Brain pericyte (primary cell): ENCODE measurements around the gene TMEM125.

Source experiments
- DNase-seq: peaks from one replicate; pipeline ENCODE4 v3.0.0-alpha.2; 2012; ENCODE audit warnings: low read depth, low spot score

Gene TMEM125

DNA sequence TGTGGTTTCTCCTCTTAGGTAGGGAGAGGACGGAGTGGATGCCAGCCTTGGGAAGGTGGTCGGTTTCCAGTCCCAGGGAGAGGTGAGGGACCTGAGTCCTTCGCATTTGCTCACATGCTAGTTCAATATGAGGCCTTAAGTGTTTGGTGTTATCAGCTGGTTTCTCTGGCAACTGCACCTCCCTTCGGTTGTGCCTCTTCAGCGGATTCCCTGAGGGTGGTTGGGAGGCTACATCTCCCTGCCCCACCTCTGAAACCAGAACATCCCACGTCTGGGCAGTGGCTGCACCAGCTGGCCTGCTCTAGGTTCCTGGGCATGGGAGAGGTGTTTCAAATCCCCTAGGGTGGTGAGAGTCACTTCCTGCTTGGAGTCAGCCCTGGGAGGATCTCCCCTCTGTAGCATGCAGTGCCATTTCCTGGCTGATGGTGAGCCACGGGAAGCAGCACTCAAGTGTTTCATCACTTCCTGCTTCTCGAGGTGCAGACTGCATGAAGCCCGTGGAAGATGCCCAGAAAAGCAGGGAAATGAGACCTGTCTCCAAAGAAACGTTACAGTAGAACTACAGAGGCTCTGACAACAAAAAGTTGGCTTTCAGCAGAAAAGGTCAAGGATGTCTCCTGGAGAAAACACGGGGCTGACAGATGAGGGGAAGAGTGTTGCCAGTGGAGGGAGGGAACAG lies 4.5 kb downstream of the TMEM125 start:
- no peak for DNase-seq

DNA sequence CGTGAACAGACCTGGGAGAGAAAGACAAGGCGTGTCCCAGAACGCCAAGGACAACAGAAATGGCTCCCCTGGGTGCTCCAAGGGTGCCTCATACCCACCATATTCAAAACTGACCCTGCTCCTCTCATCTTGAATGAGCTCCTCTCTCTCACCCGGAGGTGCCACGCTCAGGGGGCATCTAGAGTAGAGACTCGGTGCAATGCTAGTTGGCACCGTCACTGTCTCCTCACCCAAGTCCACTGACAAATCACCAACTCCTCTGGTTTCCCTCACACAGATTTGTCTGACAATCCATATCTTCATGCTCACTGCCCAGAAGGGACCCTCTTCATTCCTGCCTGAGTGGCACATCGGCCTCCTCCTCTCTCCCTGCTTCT lies 5.0 kb downstream of the TMEM125 start:
- no peak for DNase-seq

DNA sequence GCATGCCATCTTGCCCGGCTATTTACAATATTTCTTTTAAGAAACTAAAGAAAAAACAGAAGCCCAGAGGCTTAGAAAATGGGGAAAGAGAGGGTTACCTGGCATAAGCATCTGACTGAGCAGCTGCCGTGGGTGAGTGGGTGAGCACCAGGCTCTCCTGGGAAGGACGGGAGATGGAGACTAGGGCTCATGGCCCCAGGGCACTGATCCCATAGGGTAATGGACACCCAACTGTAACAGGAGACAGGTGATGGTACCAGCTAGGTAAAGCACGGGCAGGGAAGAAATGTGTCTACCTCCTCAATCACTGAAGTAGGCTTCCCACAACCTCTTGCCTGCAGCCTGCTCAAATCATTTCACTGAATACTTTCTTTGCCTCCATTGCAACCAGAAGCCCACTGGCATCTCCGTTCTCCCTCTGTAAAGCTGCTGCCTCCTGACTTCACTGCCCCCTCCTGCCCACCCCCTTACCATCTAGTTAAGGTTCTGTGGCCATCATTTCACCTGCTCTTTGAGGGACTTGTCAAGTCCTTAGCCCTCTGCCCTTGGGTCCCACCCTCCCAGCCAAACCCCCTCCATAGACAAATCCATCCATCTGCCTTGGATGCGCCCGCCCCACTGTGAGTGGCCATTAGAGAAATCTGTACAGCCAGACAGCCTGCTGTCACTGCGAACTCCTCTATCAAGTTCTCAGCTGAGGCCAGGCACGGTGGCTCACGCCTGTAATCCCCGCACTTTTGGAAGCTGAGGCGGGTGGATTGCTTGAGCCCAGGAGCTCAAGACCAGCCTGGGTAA lies 6.2 kb downstream of the TMEM125 start:
- DNase-seq, result no peak

- no peak for DNase-seq
Observed at GRCh38 chr1:43276673-43277072, 6.9 kb downstream of the TMEM125 start.

GRCh38 chr1:43277116-43277876 lies 7.5 kb downstream of the TMEM125 start:
- DNase-seq, result no peak

DNA sequence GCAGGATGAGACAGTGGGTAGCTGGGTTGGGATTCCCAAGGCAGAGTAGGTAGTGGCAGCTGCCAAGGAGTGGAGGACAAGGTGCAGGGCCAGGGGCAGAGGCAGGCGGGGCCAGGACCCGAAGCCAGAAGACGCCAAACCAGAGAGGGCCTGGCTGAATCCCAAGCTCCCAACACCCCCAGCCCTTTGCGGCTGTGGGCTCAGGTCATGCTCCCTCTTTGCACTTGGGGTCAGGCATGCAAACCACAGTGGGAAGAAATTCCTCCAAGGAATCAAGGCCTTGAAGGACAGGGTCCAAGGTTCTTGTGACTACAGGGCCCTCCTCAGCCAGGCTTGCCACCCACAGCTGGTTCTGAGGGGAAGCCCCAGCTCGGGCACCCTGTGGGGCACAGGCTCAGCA lies 9.4 kb downstream of the TMEM125 start:
- no peak for DNase-seq

- DNase-seq, result no peak
Observed at GRCh38 chr1:43279666-43280065, 9.9 kb downstream of the TMEM125 start.

DNA sequence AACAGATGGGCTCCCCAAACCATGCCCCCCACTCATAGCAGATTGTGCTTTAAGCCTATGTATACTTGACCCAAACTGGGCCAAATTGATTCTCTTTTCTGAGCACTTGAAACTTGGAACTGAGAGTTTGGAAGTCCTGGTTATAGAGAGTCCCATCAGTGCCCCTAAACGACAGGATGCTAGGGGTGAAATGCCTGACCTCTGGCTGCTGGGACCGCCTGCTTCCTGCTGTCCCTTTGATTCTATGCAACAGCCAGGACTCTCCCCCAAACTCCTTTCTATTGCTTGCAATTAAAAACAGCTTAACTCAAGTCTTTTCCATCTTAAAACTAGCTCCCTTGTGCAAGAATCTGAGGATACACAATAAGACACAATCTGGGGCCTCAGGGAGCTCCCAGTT lies 10.9 kb downstream of the TMEM125 start:
- DNase-seq, result no peak

DNA sequence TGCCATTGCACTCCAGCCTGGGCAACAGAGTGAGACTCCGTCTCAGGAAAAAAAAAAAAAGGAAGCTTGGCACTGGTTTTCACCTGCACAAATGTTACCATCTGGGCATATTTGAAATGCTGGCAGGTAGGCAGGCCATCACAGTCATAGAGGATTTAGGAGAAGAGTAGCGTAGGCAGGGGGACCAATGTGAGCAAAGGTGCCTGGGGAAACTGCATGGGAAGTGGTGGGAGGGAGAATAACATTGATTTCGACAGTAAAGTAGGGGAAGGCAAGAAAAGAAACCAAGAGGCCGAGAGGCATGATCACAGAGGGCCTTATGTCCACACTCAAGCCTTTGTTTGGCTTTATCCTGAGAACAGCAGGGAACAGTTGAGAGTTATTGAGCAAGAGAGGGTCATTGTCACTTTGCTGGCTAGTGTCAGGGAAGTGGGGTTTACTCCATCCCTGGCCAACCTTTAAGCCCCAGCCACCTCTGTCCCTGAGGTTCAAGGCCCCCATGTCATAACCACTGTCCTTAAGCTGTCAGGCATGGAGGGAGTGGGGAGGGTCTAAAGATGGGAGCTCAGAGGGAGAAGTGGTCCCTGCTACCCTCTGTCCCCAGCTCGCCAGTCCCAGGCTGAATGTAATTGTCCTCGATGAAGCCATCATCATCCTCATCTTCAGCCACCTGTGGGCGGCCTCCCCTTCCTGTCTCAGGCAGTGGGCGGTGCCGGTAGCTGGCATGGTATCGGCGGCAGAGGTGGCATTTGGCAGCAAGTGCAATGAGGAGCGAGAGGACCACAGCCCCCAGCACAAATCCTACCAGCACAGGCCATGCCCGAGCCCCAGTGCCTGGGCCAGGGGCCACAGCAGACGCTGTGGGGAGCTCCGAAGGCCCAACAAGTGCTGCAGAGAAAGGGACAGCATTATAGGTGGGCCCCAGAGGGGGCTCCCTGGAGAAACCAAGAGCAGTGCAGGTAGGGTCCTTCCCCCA lies 12.7 kb downstream of the TMEM125 start:
- no peak for DNase-seq

- no peak for DNase-seq
Observed at GRCh38 chr1:43284065-43284464, 14.3 kb downstream of the TMEM125 start.

DNA sequence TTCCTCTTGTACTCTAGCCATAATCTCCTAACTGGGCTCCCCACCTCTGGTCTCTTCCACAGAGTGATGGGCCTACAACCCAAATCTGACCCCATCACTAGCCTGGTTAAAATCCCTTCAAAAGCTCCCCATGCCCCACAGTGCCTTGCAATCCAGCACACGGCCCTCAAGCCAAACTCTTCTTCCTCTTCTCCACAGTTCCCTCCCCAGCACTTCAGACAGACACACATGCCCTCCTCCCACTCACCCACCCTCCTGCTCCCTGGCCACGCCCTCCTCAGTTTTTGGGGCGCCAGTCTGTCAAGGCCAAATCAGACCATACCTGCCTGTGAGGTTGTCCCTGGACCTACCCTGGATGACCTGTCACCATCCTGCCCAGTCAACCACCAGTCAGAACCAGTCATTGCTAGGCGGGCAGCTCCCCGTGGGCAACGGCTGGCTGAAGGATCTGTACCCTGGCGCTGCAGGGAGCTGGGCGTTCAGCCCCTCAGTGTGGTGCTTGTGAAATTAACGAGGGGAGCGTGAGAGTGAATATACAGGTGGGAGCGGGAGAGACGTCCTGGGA lies 14.8 kb downstream of the TMEM125 start:
- DNase-seq, result no peak

DNA sequence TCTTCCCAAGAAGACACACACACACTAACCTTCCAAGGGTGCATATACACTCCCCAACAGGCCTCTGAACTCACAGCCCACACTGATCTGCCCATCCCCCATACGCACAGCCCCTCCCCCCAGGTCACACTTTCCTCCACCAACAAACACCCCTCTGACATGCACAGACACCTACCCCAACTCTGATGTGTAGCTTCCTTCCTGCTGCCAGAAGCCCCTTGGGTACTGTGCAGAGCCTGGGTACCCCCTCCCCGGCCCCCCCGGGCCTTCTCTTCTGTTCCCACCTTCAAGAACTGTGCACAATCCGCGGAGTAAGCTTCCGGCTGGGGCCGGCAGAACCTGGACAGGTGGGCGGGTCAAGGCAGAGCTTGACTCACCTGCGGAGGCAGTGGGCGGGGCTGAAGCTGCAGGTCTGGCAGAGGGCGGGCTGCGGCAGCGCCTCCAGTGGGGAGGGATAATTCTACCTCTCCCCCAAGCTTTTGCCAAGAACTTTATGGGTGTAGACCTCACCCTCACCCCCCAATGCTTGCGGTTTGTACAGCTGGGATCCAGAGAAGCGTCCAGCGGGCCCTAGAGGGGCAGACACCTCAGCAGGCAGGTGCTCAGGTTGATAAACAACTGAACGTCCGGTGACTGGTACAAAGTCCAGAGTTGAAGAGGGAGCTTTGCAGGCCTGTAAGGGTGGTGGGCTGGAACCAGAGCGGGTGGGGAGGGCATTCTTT lies 15.6 kb downstream of the TMEM125 start, which contains the start of gene C1orf210:
Gene C1orf210 (minus strand): TSS at position 313 of the 722 bp plus-strand sequence. CDS start 2,311 bp downstream, outside the sequence.
- no peak for DNase-seq

GRCh38 chr1:43286115-43286514 lies 16.3 kb downstream of the TMEM125 start:
- DNase-seq, result no peak

DNA sequence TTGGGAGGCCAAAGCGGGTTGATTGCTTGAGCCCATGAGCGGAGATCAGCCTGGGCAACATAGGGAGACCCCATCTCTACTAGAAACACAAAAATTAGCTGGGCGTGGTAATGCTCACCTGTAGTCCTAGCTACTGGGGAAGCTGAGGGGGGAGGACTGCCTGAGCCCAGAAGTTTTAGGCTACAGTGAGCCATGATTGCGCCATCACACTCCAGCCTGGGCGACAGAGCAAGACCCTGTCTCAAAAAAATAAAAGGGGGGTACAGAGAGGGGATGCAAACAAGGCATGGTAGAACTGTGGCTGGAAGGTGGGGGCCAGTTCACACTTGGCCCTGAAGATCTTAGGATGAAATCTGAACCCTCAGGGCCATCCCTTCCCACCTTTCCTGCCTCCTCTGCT lies 16.8 kb downstream of the TMEM125 start:
- DNase-seq, result no peak

DNA sequence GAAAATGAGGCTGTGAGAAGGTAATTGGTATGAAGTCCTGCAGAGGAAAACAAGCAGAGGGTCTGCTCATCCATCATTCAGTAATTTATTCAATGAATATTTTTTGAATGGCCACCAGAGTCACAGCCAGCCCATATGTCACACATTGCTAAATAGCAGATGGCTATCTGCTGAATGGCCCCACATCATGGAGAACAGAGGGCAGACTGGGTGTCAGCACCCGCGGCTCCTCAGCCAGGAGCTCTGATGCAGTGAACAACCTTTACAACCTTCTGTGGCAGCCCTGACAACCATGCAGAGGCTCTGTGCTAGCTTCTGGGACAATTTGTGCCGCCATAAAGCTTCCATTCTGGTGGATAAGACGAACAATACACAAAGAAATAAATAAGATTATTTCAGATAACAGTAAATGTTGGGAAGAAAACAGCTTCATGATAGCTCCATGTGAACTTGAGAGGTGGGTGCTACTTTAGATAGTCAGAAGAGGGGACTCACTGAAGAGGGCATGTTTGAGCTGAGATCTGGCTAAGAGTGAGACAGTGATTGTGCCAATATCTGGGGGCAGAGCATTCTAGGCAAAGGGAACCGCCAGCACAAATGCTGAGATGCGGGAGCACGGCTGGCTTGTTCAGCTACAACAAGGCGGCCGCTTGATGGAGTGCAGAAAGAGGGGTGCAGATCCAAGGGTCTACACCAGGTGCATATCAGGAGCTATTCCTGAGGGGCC lies 18.4 kb downstream of the TMEM125 start:
- DNase-seq, result no peak

DNA sequence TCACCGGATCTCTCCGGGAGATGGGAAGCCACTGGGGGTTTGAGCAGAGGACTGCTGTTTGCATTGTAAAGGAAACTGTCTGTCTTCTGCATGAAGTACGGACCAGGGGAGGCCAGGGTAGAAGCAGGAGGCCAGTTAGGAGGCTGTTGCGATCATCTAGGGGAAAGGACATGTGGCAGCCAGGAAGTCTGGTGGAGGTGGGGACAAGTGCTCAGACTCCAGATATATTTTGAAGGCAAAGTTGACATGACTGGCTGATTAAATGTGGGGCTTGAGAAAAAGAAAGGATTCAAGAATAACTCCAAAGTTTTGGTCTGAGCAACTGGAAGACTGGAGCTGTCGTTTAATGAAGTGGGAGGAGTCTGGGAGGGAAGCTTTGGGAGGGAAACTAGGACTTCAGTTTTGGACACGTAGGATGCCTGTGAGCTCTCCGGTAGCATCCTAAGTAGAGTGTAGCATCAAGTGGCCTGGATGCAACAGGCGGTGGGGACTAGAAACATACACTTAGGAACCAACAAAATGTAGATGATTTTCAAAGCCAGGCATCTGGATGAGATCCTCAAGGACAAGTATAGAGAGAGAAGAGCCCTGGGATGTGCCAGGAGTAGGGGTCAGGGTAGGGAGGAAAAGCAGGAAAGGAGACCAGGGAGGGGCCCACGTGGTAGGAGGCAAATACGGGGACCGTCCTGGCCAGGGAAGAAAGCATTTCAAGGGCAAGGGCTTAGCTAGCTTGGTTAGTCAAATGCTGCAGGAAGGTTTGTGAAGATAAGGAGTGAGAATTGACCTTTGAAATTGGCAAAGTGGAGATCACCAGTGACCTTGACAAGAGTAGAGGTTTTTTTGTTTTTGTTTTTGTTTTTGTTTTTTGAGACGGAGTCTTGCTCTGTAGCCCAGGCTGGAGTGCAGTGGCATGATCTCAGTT lies 19.3 kb downstream of the TMEM125 start:
- DNase-seq, result no peak

DNA sequence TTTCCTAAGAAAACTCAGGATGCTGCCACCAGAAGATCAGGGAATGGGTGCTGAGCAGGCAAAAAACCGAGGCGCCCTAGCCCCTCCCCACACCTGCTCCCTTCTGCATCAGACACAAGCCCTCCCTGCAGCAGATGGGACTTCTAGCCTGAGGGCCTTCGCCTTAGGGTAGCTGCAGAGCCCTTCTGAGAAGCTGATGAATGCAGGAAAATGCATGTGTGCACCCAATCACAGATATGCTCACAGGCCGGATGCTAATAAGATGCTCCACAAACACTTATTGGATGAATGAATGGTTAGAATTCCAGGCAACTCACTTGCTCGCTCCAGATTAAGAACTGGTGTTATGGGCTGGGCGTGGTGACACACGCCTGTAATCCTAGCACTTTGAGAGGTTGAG lies 22.4 kb downstream of the TMEM125 start:
- DNase-seq, result no peak

GRCh38 chr1:43292679-43293078 lies 22.9 kb downstream of the TMEM125 start:
- DNase-seq, result no peak
